Neural progenitor cell (in vitro differentiated cells): Measurements from ENCODE around the gene GPD2.

Experiments
- EZH2phosphoT487 ChIP-seq: fragments of 200-600 bp; sonication (generic); IDR thresholded peaks from 2 replicates; pipeline ENCODE4 v1.6.1; 2017; ENCODE audit warnings: antibody characterized with exemption
- TF ChIP-seq, protein P1 (sequence below): fragments of 200-600 bp; sonication (generic); IDR thresholded peaks from 2 replicates; pipeline ENCODE4 v1.5.1; 2017; ENCODE audit warnings: antibody characterized with exemption, mild to moderate bottlenecking

DNA sequence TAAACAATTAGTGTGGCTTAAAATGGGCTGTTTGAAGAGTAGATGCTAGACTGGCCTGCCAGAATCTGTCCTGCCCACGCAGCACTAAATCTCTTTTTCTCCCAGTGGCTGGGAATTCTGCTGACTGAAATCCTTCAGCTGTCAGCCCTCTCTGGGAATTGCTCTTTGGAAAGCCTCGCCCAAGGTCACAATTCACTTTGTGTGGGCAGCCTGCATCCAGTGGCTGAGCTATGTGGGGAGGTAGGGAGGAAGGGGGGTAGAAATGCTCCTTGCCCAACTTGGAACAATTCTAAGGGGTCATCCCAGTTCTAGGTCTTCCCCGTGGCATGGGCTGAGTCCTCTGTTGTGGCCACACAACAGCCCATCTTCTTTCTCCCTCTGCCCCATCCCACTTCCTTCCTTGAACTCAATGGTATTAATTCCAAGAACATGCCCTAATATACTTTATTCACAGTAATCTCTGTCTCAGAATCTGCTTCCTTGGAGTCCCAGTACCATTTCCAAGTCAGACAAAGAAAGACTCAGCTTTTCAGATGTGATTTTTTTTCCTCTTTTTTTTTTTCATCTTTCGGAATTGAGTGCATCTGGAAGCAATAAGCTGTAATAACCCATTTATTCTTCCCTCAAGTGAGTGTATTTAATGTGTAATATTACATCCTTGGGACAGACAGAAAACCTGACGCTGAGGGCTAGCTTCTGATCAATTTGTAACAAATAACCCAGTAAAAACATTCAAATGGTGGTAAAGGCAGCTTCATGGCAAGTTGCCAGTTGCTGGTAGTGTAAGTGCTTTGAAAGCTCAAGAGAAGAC is 189.4 kb downstream of the GPD2 start:
- TF ChIP-seq, protein P1, sequence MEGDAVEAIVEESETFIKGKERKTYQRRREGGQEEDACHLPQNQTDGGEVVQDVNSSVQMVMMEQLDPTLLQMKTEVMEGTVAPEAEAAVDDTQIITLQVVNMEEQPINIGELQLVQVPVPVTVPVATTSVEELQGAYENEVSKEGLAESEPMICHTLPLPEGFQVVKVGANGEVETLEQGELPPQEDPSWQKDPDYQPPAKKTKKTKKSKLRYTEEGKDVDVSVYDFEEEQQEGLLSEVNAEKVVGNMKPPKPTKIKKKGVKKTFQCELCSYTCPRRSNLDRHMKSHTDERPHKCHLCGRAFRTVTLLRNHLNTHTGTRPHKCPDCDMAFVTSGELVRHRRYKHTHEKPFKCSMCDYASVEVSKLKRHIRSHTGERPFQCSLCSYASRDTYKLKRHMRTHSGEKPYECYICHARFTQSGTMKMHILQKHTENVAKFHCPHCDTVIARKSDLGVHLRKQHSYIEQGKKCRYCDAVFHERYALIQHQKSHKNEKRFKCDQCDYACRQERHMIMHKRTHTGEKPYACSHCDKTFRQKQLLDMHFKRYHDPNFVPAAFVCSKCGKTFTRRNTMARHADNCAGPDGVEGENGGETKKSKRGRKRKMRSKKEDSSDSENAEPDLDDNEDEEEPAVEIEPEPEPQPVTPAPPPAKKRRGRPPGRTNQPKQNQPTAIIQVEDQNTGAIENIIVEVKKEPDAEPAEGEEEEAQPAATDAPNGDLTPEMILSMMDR, result no peak
- no peak for TF ChIP-seq EZH2phosphoT487
